HepG2 (cell line): ENCODE data around the gene TRIM66. TPM values are rescaled to one million over a fixed set of nuclear protein-coding genes. Genes with fewer than 3 reads are reported as not detected.

Experiments
- BCL3 ChIP-seq: sonication (generic); formaldehyde crosslinking; IDR thresholded peaks from 2 replicates; pipeline ENCODE4 v1.5.1; 2020; ENCODE audit warnings: mild to moderate bottlenecking, missing genetic modification reagents, moderate library complexity
- BRD4 ChIP-seq: sonication (generic); formaldehyde crosslinking; IDR thresholded peaks from 2 replicates; pipeline ENCODE4 v1.4.0; 2020; ENCODE audit warnings: missing genetic modification reagents
- CBX1 ChIP-seq: IDR thresholded peaks from one replicate; pipeline ENCODE4 v1.6.1; 2016; ENCODE audit warnings: antibody characterized with exemption, low read depth
- CSRNP1 ChIP-seq: sonication (generic); formaldehyde crosslinking; IDR thresholded peaks from 2 replicates; pipeline ENCODE4 v1.8.1; 2023; ENCODE audit warnings: mild to moderate bottlenecking, missing genetic modification reagents
- FOXA3 ChIP-seq: IDR thresholded peaks from 2 replicates; pipeline ENCODE4 v1.6.1; 2016; ENCODE audit warnings: missing genetic modification reagents, missing compliant biosample characterization
- HOXA3 ChIP-seq: sonication (generic); formaldehyde crosslinking; IDR thresholded peaks from 2 replicates; pipeline ENCODE4 v1.5.0; 2020; ENCODE audit warnings: missing genetic modification reagents
- NFAT5 ChIP-seq: sonication (generic); formaldehyde crosslinking; IDR thresholded peaks from 2 replicates; pipeline ENCODE4 v1.4.0; 2020; ENCODE audit warnings: missing genetic modification reagents
- TFDP1 ChIP-seq: IDR thresholded peaks from 2 replicates; pipeline ENCODE4 v1.6.1; 2016; ENCODE audit warnings: missing compliant biosample characterization, missing genetic modification reagents, borderline replicate concordance
- ZNF138 ChIP-seq: sonication (generic); formaldehyde crosslinking; IDR thresholded peaks from 2 replicates; pipeline ENCODE4 v1.5.0; 2020; ENCODE audit warnings: mild to moderate bottlenecking, low read depth, missing genetic modification reagents
- ZNF207 ChIP-seq: fragments of 450-650 bp; IDR thresholded peaks from 2 replicates; pipeline ENCODE4 v1.6.1; 2016; ENCODE audit warnings: antibody characterized with exemption, borderline replicate concordance
- ZNF260 ChIP-seq: sonication (generic); formaldehyde crosslinking; IDR thresholded peaks from 2 replicates; pipeline ENCODE4 v1.4.0; 2020; ENCODE audit warnings: missing genetic modification reagents, low read depth, mild to moderate bottlenecking, borderline replicate concordance
- ZNF275 ChIP-seq: sonication (generic); formaldehyde crosslinking; IDR thresholded peaks from 2 replicates; pipeline ENCODE4 v1.8.0; 2022; ENCODE audit warnings: missing genetic modification reagents, mild to moderate bottlenecking, inconsistent platforms, borderline replicate concordance
- ZSCAN12 ChIP-seq: sonication (generic); formaldehyde crosslinking; IDR thresholded peaks from 2 replicates; pipeline ENCODE4 v1.9.0; 2021; ENCODE audit warnings: mild to moderate bottlenecking, missing genetic modification reagents
- polyA plus RNA-seq, 8 experiments: library from polyadenylated mRNA; depleted of rRNA in 3 of 8; stranded (reverse) in 7 of 8; unstranded in 1 of 8; fragments of >200 nt; fragmentation: Illumina TruSeq in 4 of 8; extraction: Trizol in 4 of 8; gene quantifications; 2 replicates each; pipeline versions ENCODE4 v1.2.1 to v1.2.3, GENCODE V29; 2011 to 2016; ENCODE audit warnings: low read depth in 4 of 8, missing spikeins in 1 of 8, mixed read lengths in 1 of 8; ENCODE audit not compliant: insufficient read depth in 1 of 8
- total RNA-seq, 5 experiments: library from RNA; depleted of rRNA; stranded (reverse); fragments of >200 nt; fragmentation: Illumina TruSeq; extraction: Trizol; gene quantifications; 2 replicates each; pipeline ENCODE4 v1.2.3, GENCODE V29; 2016; ENCODE audit warnings: low read depth in 1 of 5

Gene TRIM66
- total and polyA plus RNA-seq, 2 of the 13 experiments (the other 11 are each of a cell fraction or from before 2014, with no cell fraction given): 4.9 to 6.1 TPM

GRCh38 chr11:8699903-8700302, 17.4 kb upstream of the TRIM66 start (continued):
- TF ChIP-seq NFAT5 (CRISPR knock-in tag) (no peak), TFDP1 (CRISPR knock-in tag) (peak; percentile 83; the same call in 1 of the 2 replicates), ZNF260 (CRISPR knock-in tag) (no peak), CBX1 (no peak), FOXA3 (peak; percentile 29; the same call in 1 of the 2 replicates), HOXA3 (CRISPR knock-in tag) (peak; percentile 44; the same call in 1 of the 2 replicates), ZNF138 (CRISPR knock-in tag) (no peak), ZNF207 (no peak), CSRNP1 (no peak), BRD4 (CRISPR knock-in tag) (0 out of 2 replicates have a peak, but pooled peaks have one; percentile 33), ZNF275 (CRISPR knock-in tag) (no peak), ZSCAN12 (no peak), BCL3 (CRISPR knock-in tag) (peak; percentile 44; the same call in 1 of the 2 replicates)
